Nucleus accumbens (tissue), 56 donors: ENCODE data around the gene BRDT.

Experiments used
- DNase-seq, 56 donors: peaks; one replicate each; lab custom pipeline; 2025; lab: John Stamatoyannopoulos, UW

BRDT gene

DNA sequence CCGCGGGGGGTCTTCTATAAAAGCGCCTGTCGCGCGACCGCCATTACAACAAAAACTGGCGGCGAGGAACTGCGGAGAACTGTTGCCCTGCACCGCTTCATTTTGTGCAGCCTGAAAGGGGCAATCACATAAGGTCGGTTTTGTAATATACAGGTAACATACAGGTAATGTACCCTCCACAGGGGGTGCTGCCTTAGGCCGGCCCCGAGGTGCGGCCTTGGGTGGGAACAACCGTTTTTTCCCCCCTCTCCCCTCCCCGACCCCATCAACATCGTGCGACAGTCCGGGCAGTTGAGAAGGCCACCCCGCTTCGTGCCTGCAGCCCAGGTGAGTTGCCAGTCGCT lies at the start of gene BRDT:
BRDT (plus strand) TSS at position 46 of the 344 bp plus-strand sequence. CDS start 13,354 bp downstream, outside the sequence.
- DNase-seq, result no peak

DNA sequence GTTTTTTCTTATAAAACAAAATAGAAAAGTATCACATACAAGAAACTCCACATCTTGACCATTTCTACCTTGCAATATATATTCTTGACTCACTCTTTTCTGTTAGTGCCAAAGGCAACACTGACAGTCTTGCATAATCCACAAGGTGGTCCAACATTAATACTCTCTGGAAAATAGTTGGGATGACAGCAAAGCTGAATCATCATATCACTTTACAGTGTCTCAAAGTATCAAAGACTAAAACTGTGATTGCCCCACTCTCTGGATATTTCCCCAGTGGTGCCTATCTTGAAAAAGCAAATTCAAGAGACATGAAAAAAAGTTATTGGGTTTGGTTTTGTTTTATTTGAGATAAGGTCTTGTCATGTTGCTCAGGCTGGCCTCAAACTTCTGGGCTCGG lies 48.6 kb upstream of the BRDT start:
- DNase-seq, result no peak

DNA sequence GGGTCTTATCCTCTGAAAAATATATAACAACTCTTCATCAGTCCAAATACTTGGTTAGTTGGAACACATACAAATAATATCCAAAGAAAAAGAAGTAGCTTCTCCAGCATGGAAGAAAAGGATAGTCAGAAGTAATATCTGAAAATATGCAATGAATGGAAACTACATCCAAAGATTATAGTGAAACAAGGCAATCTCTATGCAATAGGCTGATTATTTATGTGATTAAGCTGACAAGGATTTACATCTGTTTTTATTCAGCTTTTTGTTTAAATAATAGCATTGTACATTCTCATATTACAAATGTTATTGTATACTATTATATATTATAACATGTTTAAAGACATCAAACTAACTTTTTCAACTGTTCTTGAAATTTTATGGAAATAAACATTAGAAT lies 48.0 kb upstream of the BRDT start:
- DNase-seq, result no peak

DNA sequence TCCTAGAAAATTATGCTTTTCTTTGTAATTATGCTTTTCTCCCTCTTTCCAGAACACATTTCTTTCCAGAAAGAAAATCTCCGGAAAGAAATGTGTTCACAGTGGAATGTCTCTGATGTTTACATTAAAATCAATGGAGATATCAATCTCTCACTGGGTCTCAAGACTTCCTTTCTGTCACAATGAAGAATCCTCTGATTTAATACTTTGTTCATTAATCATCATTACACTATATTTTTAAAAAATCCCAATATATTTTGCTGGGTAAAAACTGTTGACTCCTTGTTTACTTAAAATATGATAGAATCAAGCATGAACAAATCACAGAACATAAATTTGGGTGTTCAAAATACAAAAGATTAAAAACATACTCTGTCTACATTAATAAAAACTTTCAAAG lies 36.9 kb upstream of the BRDT start:
- no peak for DNase-seq

DNA sequence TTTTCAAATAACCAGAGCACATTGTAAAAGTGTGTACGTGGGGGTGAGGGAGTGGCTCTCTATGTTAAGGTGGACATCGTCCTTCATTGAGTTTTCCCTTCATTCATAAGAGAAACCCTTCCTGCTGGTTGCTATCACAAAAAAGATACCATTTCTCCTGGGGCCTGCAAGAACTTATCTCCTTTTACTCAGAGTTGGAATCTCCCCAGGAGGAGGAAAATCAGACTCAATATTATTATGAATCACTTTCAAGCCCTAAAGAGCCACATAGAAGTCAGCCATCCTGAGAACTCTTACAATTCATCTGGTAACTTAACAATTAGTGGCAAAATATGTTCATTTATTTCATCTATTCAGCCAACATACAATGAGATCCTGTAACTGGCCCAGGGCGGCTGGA lies 36.2 kb upstream of the BRDT start:
- DNase-seq, result no peak

DNA sequence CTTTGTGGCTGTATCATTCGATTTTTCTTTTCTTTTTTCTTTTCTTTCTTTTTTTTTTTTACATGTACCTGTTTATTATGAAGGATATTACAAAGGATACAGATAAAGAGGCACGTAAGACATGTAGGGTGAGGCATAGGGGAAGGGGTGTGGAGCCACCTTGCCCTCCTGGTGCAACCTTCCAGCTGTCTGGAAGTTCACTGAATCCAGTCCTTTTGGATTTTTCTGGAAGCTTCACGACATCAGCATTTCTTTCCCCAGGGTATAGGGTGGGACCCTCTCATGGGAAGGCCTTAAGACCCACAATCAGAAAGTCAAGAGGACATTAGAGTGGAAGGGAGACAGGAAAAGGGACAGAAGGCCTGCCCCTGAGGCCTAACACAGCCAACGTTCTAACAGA lies 33.2 kb upstream of the BRDT start:
- no peak for DNase-seq

DNA sequence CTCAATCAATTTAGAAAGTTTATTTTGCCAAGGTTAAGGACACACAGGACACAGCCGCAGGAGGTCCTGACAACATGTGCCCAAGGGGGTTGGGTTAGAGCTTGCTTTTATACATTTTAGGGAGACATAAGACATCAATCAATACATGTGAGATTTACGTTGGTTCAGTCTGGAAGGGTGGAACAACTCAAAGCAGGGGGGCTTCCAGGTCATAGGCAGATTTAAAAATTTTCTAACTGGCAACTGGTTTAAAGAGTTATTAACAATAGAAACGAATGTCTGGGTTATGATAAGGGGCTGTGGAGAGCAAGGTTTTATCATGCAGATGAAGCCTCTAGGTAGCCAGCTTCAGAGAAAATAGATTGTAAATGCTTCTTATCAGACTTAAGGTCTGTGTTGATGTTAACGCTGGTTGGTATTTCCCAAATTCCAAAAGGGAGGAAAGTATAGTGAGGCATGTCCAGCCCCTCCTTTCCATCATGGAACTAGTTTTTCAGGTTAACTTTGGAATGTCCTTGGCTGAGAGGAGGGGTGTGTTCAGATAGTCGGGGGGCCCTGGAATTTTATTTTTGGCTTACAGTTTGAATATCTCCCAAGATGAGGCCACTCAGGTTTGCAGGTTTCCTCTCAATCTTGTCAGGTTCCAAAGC lies 32.3 kb upstream of the BRDT start:
- no peak for DNase-seq

DNA sequence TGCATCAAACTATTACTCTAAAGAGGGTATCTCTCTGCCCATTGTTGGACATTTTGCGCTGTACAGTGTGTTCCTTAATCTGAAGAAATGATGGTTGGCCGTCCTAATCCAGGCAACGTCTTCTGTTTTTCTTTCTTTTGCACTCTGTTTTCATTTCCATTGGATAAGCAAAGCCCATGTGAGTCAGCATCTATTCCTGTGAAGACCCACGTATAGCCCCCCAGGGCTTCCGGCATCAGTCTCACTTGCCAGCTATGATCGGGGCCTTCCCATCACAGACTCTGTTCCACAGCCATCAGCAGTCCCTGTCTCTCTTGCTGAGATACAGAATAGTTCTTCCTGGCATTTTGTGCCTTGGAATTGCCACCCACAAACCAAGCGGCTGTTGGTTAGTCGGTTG lies 29.2 kb upstream of the BRDT start:
- no peak for DNase-seq

DNA sequence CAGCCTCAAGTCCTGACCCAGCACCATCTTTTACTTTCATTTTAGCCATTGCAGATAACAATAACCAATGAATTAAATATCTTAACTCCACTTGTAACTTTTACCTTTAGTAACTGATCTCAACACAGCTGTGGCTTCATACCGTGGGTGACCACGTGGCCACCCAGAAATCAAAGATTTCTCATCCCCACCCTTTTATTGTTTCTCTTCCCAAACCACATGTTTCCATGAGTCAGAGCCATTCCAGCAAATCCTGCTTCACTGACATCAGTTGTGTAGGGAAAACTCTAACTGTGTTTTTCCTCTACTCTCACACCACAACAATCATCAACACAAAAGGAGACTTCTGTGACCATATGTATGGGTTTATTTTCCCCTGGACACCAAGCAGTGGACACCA lies 25.1 kb upstream of the BRDT start:
- DNase-seq, result no peak

DNA sequence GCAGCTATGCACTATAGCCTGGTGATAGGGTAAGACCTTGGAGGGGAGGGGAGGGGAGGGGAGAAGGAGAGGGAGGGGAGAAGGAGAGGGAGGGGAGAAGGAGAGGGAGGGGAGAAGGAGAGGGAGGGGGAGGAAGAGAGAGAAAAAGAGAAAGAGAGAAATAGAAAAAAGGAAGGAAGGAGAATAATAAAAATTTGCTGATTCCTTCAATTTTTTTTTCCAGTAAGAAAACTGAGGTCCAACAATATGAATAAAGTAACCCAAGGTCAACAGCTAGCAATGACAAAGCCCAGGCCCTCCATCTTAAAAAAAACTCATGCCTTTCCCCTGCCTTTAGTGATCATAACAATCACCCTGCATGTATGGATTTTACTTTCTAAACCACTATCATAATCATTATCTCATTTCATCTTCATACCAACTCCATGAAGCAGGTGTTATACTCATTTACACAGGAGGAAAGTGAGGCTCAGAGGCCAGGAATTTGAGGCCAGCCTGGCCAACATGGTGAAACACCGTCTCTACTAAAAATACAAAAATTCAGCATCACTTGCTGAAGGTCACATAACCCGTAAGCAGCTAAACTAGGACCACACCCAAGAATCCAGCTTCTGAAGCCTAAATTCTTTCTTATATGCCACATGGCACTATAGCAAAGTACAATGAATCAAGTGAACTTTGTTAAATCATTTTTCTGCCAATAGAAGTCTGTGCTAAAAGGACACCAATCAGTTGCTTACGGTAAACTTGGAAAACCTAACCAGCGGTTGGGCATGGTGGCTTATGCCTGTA lies 23.4 kb upstream of the BRDT start:
- no peak for DNase-seq

DNA sequence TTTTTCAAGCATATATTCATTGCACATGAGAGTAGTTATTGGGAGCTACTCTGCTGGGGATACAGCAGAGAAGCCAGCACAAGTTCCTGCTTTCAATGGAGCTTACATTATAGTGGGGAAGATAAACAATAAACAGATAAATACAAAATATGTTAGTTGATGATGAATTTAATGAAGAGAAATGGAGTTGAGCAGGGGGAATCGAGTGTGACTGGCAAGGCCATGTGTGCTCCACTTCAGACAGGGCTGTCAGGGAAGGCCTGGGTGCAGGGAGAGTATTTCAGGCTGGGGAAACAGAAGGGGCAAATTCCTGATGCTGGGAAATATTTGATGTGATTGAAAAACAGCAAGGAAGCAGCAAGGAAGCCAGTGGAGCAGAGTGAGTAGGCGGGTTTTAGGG lies 21.2 kb upstream of the BRDT start:
- DNase-seq, result no peak

DNA sequence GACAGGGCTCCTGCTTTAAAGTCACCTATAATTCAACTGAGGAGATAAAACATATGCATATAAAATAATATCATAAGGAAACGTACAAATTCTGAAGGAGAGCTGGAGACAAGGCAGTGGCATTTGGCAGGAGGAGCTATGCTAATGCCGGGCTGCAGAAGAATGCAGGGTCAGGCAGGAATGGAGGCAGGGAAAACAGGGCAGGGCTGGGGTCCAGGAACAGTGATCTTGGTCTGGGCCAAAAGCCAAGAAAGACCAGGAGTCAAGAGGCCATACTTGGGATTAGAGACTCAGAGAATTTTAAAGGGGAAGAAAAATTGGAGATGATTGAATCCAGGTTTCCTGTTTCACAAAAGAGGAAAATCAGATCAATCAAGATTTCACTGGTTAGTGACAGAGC lies 20.0 kb upstream of the BRDT start:
- DNase-seq, result no peak

DNA sequence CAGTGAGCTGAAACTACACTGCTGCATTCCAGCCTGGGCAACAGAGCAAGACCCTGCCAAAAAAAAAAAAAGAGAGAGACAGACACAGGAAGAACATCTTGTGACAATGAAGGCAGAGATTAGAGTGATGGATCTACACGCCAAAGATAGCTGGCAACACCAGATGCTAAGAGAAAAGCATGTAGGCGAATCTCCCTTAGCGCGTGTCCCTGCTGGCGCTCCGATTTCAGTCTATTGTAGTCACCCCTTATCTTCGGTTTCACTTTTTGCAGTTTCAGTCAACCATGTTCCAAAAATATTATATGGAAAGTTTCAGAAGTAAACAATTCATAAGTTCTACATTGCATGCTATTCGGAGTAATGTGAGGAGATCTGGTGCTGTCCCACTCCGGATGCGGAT lies 11.6 kb upstream of the BRDT start:
- DNase-seq, result no peak

DNA sequence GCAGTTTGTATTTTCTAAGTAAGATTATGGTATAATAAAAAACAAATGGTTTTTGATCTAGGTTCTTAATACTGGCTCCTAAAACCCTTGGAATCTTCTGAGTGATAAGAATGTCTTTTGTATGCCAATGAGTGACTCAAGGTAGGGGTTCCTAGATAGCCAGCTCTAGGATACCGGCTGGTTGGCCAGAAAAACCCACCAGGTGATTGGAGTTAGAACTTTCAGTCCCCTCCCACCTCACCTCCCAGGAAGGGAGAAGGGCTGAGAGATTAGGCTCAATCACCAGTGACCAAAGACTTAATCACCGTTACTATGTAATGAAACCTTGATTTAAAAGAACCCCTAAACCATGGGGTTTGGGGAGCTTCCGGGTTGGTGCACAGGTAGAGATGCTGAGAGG lies 8.7 kb upstream of the BRDT start:
- no peak for DNase-seq

DNA sequence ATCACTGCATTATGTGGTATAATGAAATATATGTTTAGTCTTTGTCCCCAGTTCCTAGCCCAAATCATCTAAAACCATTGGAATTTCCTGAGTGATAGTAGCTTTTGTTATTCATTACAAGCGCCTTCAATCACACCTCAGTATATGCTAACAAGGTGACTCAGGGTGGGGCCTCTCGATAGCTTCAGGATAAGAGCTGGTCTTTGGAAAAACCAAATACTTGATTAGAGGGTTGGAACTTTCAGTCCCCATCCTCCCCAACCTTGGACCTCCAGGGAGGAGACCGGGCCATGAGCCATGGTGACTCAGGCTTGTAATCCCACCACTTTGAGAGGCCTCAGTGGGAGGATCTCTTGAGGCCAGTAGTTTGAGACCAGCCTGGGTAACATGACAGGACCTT lies 5.1 kb upstream of the BRDT start:
- no peak for DNase-seq

DNA sequence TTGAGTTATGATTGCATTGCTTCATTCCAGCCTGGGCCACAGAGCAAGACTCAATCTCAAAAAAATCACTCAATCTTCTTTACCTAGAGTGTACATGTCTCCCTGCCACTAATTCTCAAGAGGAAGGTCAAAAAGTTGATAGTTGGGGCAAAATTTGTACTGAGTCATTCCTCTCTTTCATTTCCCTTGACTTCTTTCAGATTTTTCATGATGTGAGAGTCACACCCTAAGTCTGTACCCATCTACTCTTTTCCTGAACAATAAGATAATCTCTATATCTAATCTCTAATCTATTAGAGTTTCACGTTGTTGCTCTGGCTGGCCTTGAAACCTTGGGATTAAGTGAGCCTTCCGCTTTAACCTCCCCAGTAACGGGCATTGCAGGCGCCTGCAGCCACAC lies 1.1 kb upstream of the BRDT start:
- no peak for DNase-seq

DNA sequence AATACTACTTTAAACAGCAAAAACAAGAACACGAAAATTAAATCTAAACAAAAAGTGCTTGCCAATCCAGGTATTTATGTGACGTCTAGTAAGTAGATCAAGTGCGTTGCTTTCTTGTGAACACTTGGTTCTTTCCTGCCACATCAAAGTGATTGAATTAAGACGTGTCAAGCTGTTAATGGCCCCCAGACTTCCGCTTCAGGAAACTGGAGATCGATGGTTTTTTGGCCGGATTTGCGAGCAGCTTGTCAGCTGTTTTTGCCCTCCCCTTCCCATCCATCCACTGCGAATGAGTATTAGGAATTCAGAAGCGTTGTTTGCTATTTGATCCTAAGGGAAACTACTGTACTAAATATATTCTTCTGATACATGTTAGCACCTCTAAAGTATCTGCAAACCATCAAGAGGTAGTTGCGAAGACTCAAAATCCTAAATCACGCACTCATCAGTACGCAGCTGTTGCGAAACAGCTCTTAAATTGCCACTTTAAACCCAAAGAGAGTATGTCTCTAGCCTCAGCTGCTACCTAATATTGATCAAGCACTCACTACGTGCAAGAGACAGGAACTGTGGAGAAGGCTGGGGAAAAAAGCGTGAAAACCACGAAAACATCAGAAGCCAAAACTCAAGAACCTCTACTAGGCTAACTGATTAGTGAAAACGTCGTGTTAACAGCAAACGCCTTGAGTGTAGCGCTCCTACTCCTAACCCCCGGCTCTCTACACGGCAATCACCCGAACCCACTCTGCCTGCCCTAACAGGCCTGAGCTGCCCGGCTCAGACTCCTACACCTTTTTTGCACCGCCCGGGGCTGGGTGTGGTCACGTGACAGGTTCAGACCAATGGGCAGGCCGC lies 473 bp upstream of the BRDT start:
- no peak for DNase-seq

DNA sequence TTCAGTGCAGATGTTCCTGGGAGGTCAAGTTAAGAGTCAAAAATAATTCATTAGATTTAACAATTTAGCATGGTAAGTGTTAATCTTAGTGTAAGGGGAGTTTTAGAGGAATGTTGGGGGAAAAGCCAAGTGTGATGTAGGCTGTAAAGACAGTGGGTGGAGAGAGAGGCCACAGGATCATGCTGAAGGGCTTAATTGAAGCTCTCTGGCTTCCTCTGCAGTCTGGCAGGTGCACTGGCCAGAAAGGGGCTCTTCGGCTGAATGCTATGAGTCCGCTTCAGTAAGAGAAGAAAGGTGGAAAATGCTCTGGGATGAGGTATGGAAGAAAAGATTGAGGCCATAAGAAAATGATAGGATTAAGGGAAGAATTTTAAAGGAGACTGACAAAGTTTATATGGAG lies 3.0 kb downstream of the BRDT start:
- DNase-seq, result no peak

DNA sequence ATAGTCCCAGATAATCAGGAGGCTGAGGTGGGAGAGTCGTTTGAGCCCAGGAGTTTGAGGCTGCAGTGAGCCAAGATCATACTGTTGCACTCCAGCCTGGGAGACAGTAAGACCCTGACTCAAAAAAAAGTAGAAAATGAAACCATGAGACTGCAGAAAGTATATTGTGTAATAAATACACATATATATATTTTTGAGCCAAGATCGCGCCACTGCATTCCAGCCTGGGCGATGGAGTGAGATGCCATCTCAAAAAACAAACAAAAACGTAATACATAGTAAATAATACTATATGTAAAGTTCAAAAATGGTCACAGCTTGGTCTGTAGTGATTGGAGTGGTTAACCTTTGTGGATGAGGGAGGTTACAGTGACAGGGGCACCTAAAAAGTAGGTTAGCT lies 9.7 kb downstream of the BRDT start:
- DNase-seq, result no peak

DNA sequence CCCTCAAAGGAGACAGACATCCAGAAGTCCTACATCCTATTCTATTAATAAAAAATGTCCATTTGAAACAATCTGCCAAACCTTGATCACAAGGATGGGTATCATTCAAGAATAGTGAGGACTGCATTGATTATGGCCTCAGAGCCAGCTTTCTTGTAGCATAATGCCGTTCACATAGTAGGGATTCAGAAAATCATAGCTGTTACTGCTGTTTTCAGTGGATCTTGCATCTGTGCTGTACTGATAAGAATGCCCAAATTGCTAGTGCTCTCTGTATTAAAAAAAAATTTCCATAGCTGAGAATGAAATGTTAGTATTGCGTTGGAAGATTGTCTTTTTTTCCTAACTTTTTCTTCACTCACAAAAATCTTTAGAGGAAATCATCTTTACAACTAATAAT lies 19.1 kb downstream of the BRDT start:
- DNase-seq, result no peak

DNA sequence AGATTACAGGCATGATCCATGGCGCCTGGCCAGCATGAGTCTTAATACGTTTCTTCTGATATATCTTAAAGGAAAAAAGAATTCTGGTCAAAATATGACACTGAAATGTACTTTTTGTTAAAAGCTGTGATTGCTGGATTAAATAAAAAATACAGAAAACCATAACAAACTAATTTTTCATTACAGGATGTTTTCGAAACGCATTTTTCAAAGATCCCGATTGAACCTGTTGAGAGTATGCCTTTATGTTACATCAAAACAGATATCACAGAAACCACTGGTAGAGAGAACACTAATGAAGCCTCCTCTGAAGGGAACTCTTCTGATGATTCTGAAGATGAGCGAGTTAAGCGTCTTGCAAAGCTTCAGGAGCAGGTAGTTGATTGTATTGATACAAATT lies 30.2 kb downstream of the BRDT start:
- DNase-seq, result no peak

DNA sequence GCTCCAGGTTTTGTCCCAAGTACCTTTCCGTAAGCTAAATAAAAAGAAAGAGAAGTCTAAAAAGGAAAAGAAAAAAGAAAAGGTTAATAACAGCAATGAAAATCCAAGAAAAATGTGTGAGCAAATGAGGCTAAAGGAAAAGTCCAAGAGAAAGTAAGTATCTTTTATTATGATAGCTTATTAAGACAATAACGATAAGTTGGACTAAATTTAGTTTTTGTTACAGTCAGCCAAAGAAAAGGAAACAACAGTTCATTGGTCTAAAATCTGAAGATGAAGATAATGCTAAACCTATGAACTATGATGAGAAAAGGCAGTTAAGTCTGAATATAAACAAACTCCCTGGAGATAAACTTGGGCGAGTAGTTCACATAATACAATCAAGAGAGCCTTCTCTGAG lies 31.5 kb downstream of the BRDT start:
- no peak for DNase-seq
